ENCODE data around the gene HS3ST1.

HS3ST1 gene

GRCh38 chr4:11428231-11428898, at the start of gene HS3ST1:
TSS of gene HS3ST1 (minus strand) at chr4:11428894. CDS start at chr4:11400005, 28,889 bp downstream.
- no peak for DNase-seq (ENCODE audit: low spot score)

- no peak for DNase-seq (ENCODE audit: low spot score)
Observed at GRCh38 chr4:11475871-11476270, 47.2 kb upstream of the HS3ST1 start.

DNA sequence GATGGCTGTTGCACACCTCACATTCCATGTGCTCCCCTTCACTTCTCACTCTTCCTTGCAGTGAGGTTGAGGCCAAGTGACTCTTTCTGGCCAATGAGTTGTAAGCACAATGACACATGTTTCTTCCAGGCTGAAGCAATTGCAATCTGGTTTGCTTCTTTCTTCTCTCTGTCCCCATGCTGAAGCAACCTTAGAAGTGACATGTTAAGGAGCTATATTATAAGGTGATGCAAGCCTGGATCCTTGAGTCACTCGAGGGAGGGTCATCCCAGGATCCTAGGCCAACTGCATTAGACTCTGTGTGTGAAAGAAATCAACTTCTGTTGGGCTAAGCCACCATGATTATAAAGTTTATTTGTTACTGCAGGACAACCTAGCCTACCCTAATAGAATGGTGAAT, 45.5 kb upstream of the HS3ST1 start:
- no peak for DNase-seq (ENCODE audit: low spot score)

DNA sequence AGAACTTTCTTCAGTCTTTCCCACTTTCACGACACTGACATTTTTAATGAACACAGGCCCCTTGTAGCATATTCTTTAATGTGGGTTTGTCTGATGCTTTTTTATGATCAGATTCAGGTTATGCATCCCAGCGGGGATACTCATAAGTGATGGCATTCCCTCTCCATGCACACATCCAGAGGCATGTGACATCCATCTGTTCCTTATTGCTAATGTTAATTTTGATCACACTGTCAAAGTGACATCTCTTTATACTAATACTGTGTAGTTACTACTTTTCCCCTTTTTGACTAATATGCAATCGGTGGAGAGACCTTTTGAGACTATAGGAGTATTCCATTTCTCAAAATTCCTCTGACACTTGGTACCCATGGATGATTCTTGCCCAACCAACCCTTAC, 43.8 kb upstream of the HS3ST1 start:
- no peak for DNase-seq (ENCODE audit: low spot score)

- DNase-seq (ENCODE audit: low spot score): no peak
Observed at GRCh38 chr4:11471618-11472017, 42.9 kb upstream of the HS3ST1 start.

GRCh38 chr4:11471046-11471441, 42.4 kb upstream of the HS3ST1 start:
- no peak for DNase-seq (ENCODE audit: low spot score)

DNA sequence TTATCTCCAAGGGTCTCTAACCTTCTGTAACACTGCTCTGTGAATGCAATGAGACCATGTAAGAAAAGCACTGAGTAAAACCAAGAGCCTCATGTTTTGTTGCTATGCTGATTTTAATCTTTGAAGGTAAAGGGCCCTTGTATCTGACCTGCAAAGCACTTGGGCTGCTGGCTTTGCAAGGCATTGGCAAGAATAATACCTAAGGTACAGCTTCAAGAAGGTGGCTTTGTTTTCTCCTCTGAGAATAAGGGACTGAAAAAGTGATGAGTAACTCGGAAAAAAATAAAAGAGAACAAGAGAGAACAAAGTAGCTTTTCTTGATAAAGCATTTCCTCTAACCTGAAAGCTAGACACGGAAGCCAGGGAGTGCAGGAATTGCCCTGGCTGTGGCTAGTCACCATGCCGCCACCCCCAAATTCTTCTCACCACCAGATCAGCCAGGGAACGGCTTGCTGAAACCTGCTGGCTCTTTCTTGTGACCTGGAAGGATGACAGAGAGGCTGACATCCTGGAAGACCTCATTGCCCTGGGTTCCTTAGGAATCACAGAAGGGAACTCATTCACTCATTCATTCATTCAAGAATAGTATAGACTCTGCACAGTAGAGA, 41.8 kb upstream of the HS3ST1 start:
- no peak for DNase-seq (ENCODE audit: low spot score)

DNA sequence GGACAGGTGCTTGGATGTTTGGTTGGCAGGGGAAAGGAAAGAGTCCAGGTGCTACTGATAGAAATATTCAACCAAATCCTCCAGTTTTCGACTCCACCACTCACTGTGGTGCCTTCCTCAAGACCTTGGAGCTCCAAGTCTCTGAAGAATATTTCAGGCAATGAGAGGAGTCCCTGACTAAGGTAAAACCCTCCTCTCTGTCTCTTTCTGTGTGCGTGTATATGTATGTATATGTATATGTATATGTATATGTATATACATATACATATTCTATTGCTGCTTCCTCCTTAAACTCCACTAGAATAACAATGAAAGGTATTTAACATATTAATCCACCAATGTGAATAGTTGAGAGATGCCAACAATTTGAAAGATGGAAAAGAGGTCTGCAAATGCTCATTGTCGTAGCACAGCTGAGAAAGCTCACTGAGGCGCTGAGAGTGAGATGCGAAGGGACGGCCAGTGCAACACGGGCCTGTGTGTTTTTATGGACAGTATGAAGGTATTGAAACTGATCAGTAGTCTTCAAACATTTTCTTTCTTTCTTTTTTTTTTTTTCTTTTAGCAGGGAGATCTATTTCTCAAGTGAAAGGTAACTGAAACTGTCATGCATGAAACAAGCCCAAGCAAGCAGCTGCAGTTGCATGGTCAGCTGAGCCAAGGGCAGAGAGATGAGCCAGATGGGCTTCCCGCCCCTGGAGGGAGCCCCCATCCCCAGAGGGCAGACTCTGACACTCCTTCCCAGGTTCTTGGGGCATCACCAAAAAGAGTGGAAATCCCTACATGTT, 41.1 kb upstream of the HS3ST1 start:
- DNase-seq (ENCODE audit: low spot score): no peak

DNA sequence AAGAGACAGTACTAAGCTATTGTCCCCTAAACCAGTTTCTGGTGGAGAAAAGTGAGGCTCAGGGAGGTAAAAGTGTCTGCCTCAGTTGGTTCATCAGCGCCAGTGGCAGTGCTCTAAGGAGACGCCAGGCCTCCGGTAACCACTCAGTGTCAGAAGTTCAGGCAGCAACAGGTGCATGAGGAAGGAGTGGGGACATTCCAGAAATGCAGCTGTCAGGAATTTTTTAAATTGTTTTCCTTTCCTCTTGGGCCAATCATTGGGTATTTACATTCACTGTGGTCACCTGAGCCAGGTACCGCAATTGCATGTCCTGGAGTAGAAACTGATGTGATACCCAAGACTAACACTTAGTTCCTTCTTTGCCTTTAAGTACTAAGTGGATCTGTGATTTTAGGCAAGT, 40.2 kb upstream of the HS3ST1 start:
- no peak for DNase-seq (ENCODE audit: low spot score)

DNA sequence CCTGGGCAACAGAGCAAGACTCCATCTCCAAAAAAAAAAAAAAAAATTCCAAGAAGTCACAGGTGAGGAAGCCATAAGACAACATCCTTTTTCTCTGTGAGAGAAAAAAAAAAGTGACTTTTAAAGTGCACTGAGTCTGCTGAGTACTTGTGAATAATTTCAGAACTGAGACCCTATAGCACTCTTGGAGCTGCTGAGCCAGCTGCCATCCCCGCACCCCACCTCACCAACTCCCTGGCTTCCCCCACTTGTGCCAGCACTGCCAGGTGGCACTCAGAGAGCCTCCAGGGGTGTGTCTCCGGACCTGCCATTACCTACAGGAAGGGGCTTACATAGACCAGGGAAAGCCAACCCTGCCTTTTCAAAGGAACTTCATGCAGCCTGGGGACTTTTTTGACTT, 39.2 kb upstream of the HS3ST1 start:
- no peak for DNase-seq (ENCODE audit: low spot score)

DNA sequence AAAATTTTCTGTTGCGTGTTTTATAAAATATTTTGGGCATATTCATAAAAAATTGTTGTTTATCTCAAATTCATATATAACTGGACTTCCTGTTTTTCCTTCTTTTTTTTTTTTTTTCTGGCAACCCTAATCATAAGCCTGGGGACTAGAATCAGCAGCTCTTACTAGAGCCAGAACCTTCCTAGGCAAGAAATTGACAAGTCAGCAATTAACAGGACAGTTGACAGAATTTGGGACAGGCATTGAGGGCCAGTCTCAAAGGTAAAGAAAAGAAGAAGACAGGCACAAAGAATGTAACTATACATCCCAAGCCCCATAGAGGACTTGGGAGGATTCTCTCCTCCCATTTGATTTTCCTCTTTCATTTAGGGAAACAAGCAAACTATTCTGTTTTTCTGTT, 35.0 kb upstream of the HS3ST1 start:
- DNase-seq (ENCODE audit: low spot score): no peak

- peak; percentile 42 for DNase-seq (ENCODE audit: low spot score)
Observed at GRCh38 chr4:11456401-11456800, 27.7 kb upstream of the HS3ST1 start.

DNA sequence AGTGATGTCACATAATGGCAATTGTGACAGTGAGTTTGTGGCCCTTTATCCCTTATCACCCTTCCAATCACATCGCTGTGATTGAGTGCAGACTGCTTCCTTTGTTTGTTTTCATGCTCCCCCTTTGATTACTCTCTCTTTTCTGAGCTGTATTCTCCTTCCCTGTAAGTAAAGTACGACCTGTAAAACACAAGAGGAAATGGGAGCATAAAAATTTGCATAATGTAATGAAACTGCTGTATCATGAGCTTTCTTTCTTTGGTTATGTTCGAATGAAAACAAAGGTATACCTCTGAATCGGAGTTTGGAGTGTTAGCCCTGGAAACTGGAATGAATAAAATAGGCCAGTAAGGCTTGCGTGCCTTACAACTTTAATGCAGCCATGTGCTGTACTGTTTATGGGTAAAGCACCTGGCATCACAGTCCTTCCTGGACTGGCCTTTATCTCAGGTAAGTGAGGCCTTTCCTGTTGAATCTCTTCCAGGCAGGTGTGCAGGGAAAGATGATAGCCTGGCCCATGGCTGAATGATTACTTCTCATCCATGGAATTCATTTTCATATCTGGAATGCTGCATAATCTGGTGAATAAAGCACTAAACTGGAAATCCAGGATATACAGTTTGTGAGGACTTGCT, 26.6 kb upstream of the HS3ST1 start:
- no peak for DNase-seq (ENCODE audit: low spot score)

GRCh38 chr4:11451716-11452115, 23.0 kb upstream of the HS3ST1 start:
- no peak for DNase-seq (ENCODE audit: low spot score)

DNA sequence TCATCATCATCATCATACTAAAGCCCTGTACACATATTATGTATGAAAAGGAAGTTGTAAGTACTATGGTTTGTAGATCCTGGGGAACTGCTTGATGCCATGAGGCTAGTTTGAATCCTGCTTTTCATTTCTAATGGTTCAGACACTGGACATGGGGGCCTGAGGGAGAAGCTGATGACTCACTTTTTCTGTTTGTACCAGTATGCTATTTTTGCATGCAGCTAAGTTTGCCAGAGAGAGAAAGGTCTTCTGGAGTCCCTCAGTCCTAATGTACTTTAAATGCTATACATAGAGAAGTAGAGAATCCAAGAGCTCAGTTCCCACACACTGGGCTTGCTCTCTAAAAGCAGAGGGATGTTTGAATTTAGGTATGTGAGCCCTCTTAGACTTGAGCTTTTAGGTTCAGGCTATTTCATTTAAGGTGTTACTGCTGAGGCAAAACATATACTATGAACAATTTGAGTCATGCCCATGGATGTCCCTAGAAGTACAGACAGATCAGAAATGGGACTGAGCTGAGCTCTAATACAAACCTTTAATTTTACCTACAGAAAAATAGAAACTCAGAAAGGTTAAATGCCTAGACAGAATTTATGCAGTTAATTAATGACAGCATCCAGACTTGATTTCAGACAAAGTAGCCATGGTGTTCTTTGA, 17.6 kb upstream of the HS3ST1 start:
- no peak for DNase-seq (ENCODE audit: low spot score)

DNA sequence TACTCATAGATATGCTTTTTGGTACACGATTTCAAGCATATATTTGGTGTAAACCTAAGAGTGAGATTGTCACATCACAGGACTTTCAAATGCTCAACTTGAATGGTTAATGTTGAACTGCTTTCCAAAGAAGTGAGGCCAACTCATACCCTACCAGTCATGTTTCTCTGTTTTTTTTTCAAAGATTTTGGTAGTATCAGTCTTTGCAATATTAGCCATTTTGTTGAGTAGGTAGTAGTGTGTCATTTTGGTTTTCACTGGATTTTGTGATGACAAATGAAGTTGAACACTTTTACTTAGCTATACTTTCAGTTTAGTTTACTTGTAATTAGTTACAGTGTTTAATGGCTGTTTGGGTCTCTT, 12.5 kb upstream of the HS3ST1 start:
- DNase-seq (ENCODE audit: low spot score): no peak

DNA sequence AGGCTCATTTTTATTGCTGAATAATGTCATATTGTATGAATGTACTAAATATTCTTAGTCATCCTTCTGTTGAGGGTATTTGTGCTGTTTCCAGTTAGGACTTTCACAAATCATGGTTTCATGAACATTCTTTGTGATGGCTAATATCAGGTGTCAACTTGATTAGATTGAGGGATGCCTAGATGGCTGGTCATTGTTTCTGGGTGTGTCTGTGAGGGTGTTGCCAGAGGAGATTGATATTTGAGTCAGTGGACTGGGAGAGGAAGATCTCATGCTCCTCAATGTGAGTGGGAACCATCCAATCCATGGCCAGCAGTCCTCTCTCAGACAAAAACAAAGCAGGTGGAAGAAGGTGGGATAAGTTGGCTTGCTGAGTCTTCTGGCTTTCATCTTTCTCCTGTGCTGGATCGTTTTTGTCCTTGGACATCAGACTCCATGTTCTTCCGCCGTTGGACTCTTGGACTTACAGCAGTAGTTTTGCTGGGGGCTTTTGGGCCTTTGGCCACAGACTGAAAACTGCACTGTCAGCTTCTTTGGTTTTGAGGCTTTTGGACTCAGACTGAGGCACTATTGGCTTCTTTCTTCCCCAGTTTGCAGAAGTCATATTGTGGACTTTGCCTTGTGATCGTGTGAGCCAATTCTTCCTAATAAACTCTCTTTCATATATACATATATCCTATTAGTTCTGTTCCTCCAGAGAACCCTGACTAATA, 11.9 kb upstream of the HS3ST1 start:
- no peak for DNase-seq (ENCODE audit: low spot score)

- DNase-seq (ENCODE audit: low spot score): no peak
Observed at GRCh38 chr4:11439836-11440235, 11.1 kb upstream of the HS3ST1 start.

DNA sequence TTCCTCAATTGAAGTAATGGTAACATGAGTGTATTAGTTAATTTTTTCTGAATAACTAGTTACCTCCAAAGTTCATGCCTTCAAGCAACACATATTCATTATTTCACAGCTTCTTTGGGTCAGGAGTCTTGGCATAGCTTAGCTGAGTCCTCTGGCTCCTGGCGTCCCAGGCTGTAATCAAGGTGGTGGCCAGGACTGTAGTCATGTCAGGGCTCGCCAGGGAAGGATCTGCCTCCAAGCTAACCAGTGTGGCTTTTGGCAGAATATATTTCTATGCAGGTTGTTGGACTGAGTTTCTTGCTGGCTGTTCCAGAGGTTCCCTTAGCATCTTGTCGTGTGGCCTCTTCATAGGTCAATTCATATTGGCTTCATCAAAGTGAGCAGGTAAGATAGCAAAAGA, 10.0 kb upstream of the HS3ST1 start:
- DNase-seq (ENCODE audit: low spot score): no peak

DNA sequence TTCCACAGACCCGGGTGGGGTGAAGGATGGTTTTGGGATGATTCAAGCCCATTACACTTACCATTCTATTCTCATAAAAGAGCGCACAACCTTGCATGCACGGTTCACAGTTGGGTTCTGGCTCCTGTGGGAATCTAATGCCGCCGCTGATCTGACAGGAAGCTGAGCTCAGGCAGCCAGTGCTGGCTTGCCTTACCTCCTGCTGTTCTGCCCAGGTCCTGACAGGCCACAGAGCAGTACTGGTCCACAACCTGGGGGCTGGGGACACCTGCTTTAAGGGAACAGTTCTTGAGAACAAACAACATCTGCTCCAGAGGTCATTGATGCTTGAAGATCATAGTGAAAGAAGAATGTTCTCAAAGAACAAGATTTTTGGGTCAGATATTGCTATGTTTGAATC, 8.0 kb upstream of the HS3ST1 start:
- no peak for DNase-seq (ENCODE audit: low spot score)

GRCh38 chr4:11436084-11436483, 7.4 kb upstream of the HS3ST1 start:
- DNase-seq (ENCODE audit: low spot score): no peak

- no peak for DNase-seq (ENCODE audit: low spot score)
Observed at GRCh38 chr4:11435557-11435956, 6.9 kb upstream of the HS3ST1 start.
